Cardiac muscle cell (in vitro differentiated cells and primary cell): ENCODE results near the gene PLPP7. TPM values are rescaled to one million over a fixed set of nuclear protein-coding genes. Genes with fewer than 3 reads are reported as not detected.
"Not testable (repeated sequence)": the region's sequence is repeated elsewhere in the genome, so short reads cannot be mapped to it uniquely, and the experiment has no call there.

ENCODE experiments used
- DNase-seq, 2 donors: peaks; one replicate each; pipeline versions ENCODE4 v3.0.0 to v3.0.0-alpha.2; 2010 to 2017; ENCODE audit warnings: low read depth in 1 of 2, low spot score in 1 of 2
- H3K27ac ChIP-seq: fragments of 200-600 bp; sonication (generic); 2 replicates; pipeline ENCODE4 v1.5.1; 2016
- H3K27me3 ChIP-seq: fragments of 200-600 bp; sonication (generic); 2 replicates; pipeline ENCODE4 v1.6.0; 2016; ENCODE audit warnings: control low read depth
- H3K36me3 ChIP-seq: fragments of 200-600 bp; sonication (generic); 2 replicates; pipeline ENCODE4 v1.5.1; 2016; ENCODE audit warnings: control low read depth
- H3K4me1 ChIP-seq: fragments of 200-600 bp; sonication (generic); 2 replicates; pipeline ENCODE4 v1.8.1; 2017; ENCODE audit warnings: low read depth, mild to moderate bottlenecking, mixed run types
- H3K4me3 ChIP-seq: fragments of 200-600 bp; sonication (generic); 2 replicates; pipeline ENCODE4 v1.5.1; 2016; ENCODE audit warnings: mild to moderate bottlenecking
- H3K9me3 ChIP-seq: fragments of 200-600 bp; sonication (generic); 2 replicates; pipeline ENCODE4 v1.5.1; 2017; ENCODE audit warnings: low read depth, mild to moderate bottlenecking, control low read depth
- polyA plus RNA-seq: library from polyadenylated mRNA; unstranded; fragments of >200 nt; fragmentation: Nextera tagmentation; extraction: Ambion mirVana; gene quantifications from 2 replicates; pipeline ENCODE4 v1.2.1, GENCODE V29; 2016
- total RNA-seq: library from RNA; depleted of rRNA; stranded (reverse); fragments of >200 nt; gene quantifications from 2 replicates; pipeline ENCODE4 v1.2.3, GENCODE V29; 2016
- TF ChIP-seq, protein P1 (sequence below): IDR thresholded peaks from 2 replicates; pipeline ENCODE4 v1.5.1; 2012; ENCODE audit warnings: low read depth, mild to moderate bottlenecking, low read length

The PLPP7 gene
- total and polyA plus RNA-seq, 2 experiments from 2014 or later = 36.9 to 52.5 TPM

GRCh38 chr9:131333771-131334628, 44.5 kb downstream of the PLPP7 start:
- no peaks in the 10 kb centered on the region for H3K36me3 ChIP-seq
- H3K4me3 ChIP-seq = no peak overlapping the region
- H3K27ac ChIP-seq = peak overlapping the region; percentile 99
- TF ChIP-seq, protein P1, sequence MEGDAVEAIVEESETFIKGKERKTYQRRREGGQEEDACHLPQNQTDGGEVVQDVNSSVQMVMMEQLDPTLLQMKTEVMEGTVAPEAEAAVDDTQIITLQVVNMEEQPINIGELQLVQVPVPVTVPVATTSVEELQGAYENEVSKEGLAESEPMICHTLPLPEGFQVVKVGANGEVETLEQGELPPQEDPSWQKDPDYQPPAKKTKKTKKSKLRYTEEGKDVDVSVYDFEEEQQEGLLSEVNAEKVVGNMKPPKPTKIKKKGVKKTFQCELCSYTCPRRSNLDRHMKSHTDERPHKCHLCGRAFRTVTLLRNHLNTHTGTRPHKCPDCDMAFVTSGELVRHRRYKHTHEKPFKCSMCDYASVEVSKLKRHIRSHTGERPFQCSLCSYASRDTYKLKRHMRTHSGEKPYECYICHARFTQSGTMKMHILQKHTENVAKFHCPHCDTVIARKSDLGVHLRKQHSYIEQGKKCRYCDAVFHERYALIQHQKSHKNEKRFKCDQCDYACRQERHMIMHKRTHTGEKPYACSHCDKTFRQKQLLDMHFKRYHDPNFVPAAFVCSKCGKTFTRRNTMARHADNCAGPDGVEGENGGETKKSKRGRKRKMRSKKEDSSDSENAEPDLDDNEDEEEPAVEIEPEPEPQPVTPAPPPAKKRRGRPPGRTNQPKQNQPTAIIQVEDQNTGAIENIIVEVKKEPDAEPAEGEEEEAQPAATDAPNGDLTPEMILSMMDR = no peak
- no peaks in the 10 kb centered on the region for H3K27me3 ChIP-seq
- no peak for DNase-seq
- peaks cover 35% of the 10 kb centered on the region for H3K4me1 ChIP-seq
- no peaks in the 10 kb centered on the region for H3K9me3 ChIP-seq

DNA sequence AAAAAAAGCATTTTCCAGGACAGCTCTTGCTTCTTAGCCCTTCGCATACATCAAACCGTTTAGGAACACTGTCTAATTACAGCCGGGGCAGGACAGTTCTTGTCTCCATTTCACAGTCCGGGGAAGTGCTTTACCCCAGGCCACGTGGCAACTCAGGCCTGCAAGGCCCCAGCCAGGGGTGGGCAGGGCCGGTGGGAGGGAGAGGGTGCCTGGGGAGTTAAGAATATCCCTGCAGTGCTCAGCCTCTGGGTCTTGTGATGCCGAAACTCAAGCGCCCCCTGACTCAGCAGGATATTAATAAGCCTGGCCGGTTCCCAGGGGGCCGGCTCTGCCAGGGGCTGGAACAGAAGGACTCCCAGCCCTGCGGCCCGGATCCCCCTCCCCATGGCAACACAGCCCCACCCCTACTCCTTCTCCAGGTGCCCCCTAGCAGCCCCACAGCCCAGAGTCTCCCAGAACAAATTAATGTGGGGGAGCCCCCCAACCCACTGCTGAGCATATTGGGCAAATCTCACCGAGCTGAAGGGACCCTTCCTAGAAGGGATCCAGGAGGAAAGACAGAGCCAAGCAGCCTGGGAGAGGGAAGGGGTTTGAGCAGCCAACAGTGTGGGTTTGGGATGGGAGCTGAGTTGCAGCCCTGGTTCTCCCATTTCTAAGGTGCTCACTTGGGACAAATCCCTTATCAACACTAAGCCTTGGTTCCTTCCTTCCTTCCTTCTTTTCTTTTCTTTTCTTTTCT, 45.3 kb downstream of the PLPP7 start:
- Histone ChIP-seq H3K4me3 (no peak overlapping the region), H3K36me3 (no peaks in the 10 kb centered on the region), H3K9me3 (no peaks in the 10 kb centered on the region), H3K4me1 (peaks cover 27% of the 10 kb centered on the region), H3K27ac (peak overlapping the region; percentile 99), H3K27me3 (no peaks in the 10 kb centered on the region)
- TF ChIP-seq, protein P1 = no peak
- DNase-seq = peak in 1 of 2 donors; percentile 90

- Histone ChIP-seq H3K4me3 (no peak overlapping the region), H3K36me3 (no peaks in the 10 kb centered on the region), H3K27me3 (no peaks in the 10 kb centered on the region), H3K27ac (peak overlapping the region; percentile 99), H3K4me1 (peaks cover 22% of the 10 kb centered on the region), H3K9me3 (no peaks in the 10 kb centered on the region)
- DNase-seq = no peak
- TF ChIP-seq, protein P1 = no peak
These were observed 45.8 kb downstream of the PLPP7 start for GRCh38 chr9:131335368-131335755.

- no peak for DNase-seq
- TF ChIP-seq, protein P1 = no peak
- no peaks in the 10 kb centered on the region for H3K9me3 ChIP-seq
- H3K36me3 ChIP-seq = no peaks in the 10 kb centered on the region
- no peaks in the 10 kb centered on the region for H3K27me3 ChIP-seq
- peaks cover 14% of the 10 kb centered on the region for H3K4me1 ChIP-seq
- H3K27ac ChIP-seq = peak overlapping the region; percentile 30
- no peak overlapping the region for H3K4me3 ChIP-seq
These were observed 47.8 kb downstream of the PLPP7 start for GRCh38 chr9:131337131-131337848.

GRCh38 chr9:131339212-131339611, 49.7 kb downstream of the PLPP7 start:
- not testable (repeated sequence) for H3K36me3 ChIP-seq, H3K9me3 ChIP-seq, H3K27me3 ChIP-seq, H3K4me3 ChIP-seq, DNase-seq, H3K27ac ChIP-seq
- H3K4me1 ChIP-seq = peaks cover 11% of the 10 kb centered on the region

GRCh38 chr9:131344931-131345535, 55.5 kb downstream of the PLPP7 start:
- not testable (repeated sequence) for H3K27me3 ChIP-seq, H3K4me1 ChIP-seq, DNase-seq, H3K36me3 ChIP-seq, H3K4me3 ChIP-seq, H3K9me3 ChIP-seq, H3K27ac ChIP-seq
